Neural cell (in vitro differentiated cells): ENCODE results near the gene USP32.

Experiments
- CTCF ChIP-seq: fragments of 450-650 bp; IDR thresholded peaks from 2 replicates; pipeline ENCODE4 v1.5.1; 2014; ENCODE audit warnings: antibody characterized with exemption, mild to moderate bottlenecking, moderate library complexity; ENCODE audit not compliant: poor library complexity, severe bottlenecking
- EP300 ChIP-seq: fragments of 450-650 bp; conservative IDR thresholded peaks from 2 replicates; pipeline ENCODE4 v1.6.1; 2014; ENCODE audit warnings: antibody characterized with exemption, mild to moderate bottlenecking, moderate library complexity; ENCODE audit not compliant: poor library complexity, severe bottlenecking
- EZH2 ChIP-seq: fragments of 200-600, 300-800 bp; shearing (Covaris generic), sonication (generic); IDR thresholded peaks from 2 replicates; pipeline ENCODE4 v1.6.1; 2014; ENCODE audit warnings: antibody characterized with exemption, low read length, borderline replicate concordance, mild to moderate bottlenecking; ENCODE audit not compliant: insufficient read depth, poor library complexity, severe bottlenecking
- POLR2AphosphoS5 ChIP-seq: IDR thresholded peaks from 2 replicates; pipeline ENCODE4 v1.6.1; 2012
- RAD21 ChIP-seq: fragments of 450-650 bp; conservative IDR thresholded peaks from 2 replicates; pipeline ENCODE4 v1.6.1; 2014; ENCODE audit warnings: antibody characterized with exemption, mild to moderate bottlenecking, moderate library complexity
- TAF1 ChIP-seq: IDR thresholded peaks from 2 replicates; pipeline ENCODE4 v1.6.1; 2012; ENCODE audit warnings: low read depth

GRCh38 chr17:60135151-60135950 is 256.6 kb downstream of the USP32 start:
- TF ChIP-seq CTCF (peak; percentile 30), POLR2AphosphoS5 (peak; percentile 74), EP300 (peak; percentile 55), TAF1 (peak; percentile 43), RAD21 (peak; percentile 45), EZH2 (no peak)
